H9 (cell line): ENCODE measurements around the gene MAPKAPK2. TPM values are rescaled to one million over a fixed set of nuclear protein-coding genes. Genes with fewer than 3 reads are reported as not detected.

Source experiments
- DNase-seq: peaks from one replicate; pipeline ENCODE4 v3.0.0-alpha.2; 2017
- H2AFZ ChIP-seq: one replicate; pipeline ENCODE4 v1.6.1; 2013; ENCODE audit warnings: mild to moderate bottlenecking, low read length, control low read depth, moderate library complexity
- H2AK5ac ChIP-seq: 2 replicates; pipeline ENCODE4 v1.6.1; 2013; ENCODE audit warnings: low read length, control low read depth, mixed read lengths; ENCODE audit not compliant: insufficient read length
- H2BK120ac ChIP-seq: one replicate; pipeline ENCODE4 v1.6.1; 2013; ENCODE audit warnings: low read depth, mild to moderate bottlenecking, low read length, control low read depth, inconsistent platforms; ENCODE audit not compliant: poor library complexity, severe bottlenecking
- H2BK12ac ChIP-seq: 2 replicates; pipeline ENCODE4 v1.6.1; 2013; ENCODE audit warnings: low read length, control low read depth, mixed read lengths, low read depth; ENCODE audit not compliant: insufficient read length
- H2BK15ac ChIP-seq: 2 replicates; pipeline ENCODE4 v1.6.1; 2013; ENCODE audit warnings: low read depth, low read length, control low read depth
- H2BK20ac ChIP-seq: one replicate; pipeline ENCODE4 v1.6.1; 2013; ENCODE audit warnings: low read depth, mild to moderate bottlenecking, low read length, control low read depth, inconsistent platforms; ENCODE audit not compliant: poor library complexity, severe bottlenecking
- H2BK5ac ChIP-seq: 2 replicates; pipeline ENCODE4 v1.6.1; 2013; ENCODE audit warnings: low read length, control low read depth, mixed read lengths; ENCODE audit not compliant: insufficient read length
- H3K14ac ChIP-seq: 2 replicates; pipeline ENCODE4 v1.6.1; 2013; ENCODE audit warnings: low read length, control low read depth; ENCODE audit not compliant: insufficient read depth
- H3K18ac ChIP-seq: 2 replicates; pipeline ENCODE4 v1.6.1; 2013; ENCODE audit warnings: low read depth, mild to moderate bottlenecking, mixed read lengths, low read length, control low read depth; ENCODE audit not compliant: insufficient read length
- H3K23ac ChIP-seq: 2 replicates; pipeline ENCODE4 v1.6.1; 2013; ENCODE audit warnings: low read length, control low read depth, mixed read lengths, low read depth; ENCODE audit not compliant: insufficient read length
- H3K23me2 ChIP-seq: 2 replicates; pipeline ENCODE4 v1.6.1; 2013; ENCODE audit warnings: low read depth, mild to moderate bottlenecking, mixed read lengths, low read length, control low read depth; ENCODE audit not compliant: insufficient read length, poor library complexity, severe bottlenecking
- H3K27ac ChIP-seq: 2 replicates; pipeline ENCODE4 v1.5.1; 2013; ENCODE audit warnings: low read length, control low read depth, mixed read lengths, low read depth; ENCODE audit not compliant: insufficient read length
- H3K27me3 ChIP-seq: 2 replicates; pipeline ENCODE4 v1.6.1; 2013; ENCODE audit warnings: low read length, control low read depth, inconsistent platforms; ENCODE audit not compliant: insufficient read depth
- H3K4ac ChIP-seq: 2 replicates; pipeline ENCODE4 v1.6.1; 2013; ENCODE audit warnings: low read depth, mild to moderate bottlenecking, control low read depth, inconsistent platforms, low read length, moderate library complexity
- H3K4me1 ChIP-seq: 2 replicates; pipeline ENCODE4 v1.6.1; 2013; ENCODE audit warnings: low read length, control low read depth, inconsistent platforms; ENCODE audit not compliant: insufficient read depth
- H3K4me2 ChIP-seq: 2 replicates; pipeline ENCODE4 v1.6.1; 2013; ENCODE audit warnings: low read length, control low read depth, mixed read lengths; ENCODE audit not compliant: insufficient read length, insufficient read depth
- H3K56ac ChIP-seq: 2 replicates; pipeline ENCODE4 v1.6.1; 2013; ENCODE audit warnings: low read depth, mild to moderate bottlenecking, mixed read lengths, low read length, control low read depth; ENCODE audit not compliant: insufficient read length
- H3K79me1 ChIP-seq: 2 replicates; pipeline ENCODE4 v1.6.1; 2013; ENCODE audit warnings: low read depth, mild to moderate bottlenecking, moderate library complexity, low read length, control low read depth, inconsistent platforms; ENCODE audit not compliant: insufficient read depth, poor library complexity, severe bottlenecking
- H3K79me2 ChIP-seq: 2 replicates; pipeline ENCODE4 v1.6.1; 2013; ENCODE audit warnings: low read length, control low read depth, inconsistent platforms; ENCODE audit not compliant: insufficient read depth
- H3K9ac ChIP-seq: 2 replicates; pipeline ENCODE4 v1.6.1; 2013; ENCODE audit warnings: low read length, control low read depth, mixed read lengths; ENCODE audit not compliant: insufficient read length; ENCODE audit errors: extremely low read depth
- H3K9me3 ChIP-seq: one replicate; pipeline ENCODE4 v1.6.1; 2013; ENCODE audit warnings: low read depth, low read length, inconsistent platforms; ENCODE audit not compliant: control insufficient read depth
- H3T11ph ChIP-seq: one replicate; pipeline ENCODE4 v1.6.1; 2013; ENCODE audit warnings: mild to moderate bottlenecking, low read length, control low read depth, inconsistent platforms
- H4K20me1 ChIP-seq: one replicate; pipeline ENCODE4 v1.6.1; 2013; ENCODE audit not compliant: control insufficient read depth, insufficient read length, insufficient read depth
- H4K5ac ChIP-seq: 2 replicates; pipeline ENCODE4 v1.6.1; 2013; ENCODE audit warnings: low read depth, mild to moderate bottlenecking, mixed read lengths, low read length, control low read depth; ENCODE audit not compliant: insufficient read length
- H4K8ac ChIP-seq: replicated peaks from 2 replicates; pipeline ENCODE4 v1.6.1; 2013; ENCODE audit warnings: low read length, control low read depth, mixed read lengths, low read depth; ENCODE audit not compliant: insufficient read length
- H4K91ac ChIP-seq: 2 replicates; pipeline ENCODE4 v1.6.1; 2013; ENCODE audit warnings: low read depth, mild to moderate bottlenecking, moderate library complexity, mixed read lengths, low read length, control low read depth; ENCODE audit not compliant: insufficient read length
- H3K27ac Mint-ChIP-seq, 3 experiments: 2 replicates in 2 of 3; 3 replicates in 1 of 3; pipeline ENCODE4 v1.8.0; 2020 to 2021; ENCODE audit warnings: mixed read lengths in 3 of 3, mild to moderate bottlenecking in 1 of 3, moderate library complexity in 1 of 3
- H3K27me3 Mint-ChIP-seq: 2 replicates; pipeline ENCODE4 v1.8.0; 2021; ENCODE audit warnings: low read depth, mild to moderate bottlenecking, moderate library complexity, mixed read lengths
- H3K36me3 Mint-ChIP-seq, 3 experiments: 2 replicates in 2 of 3; 3 replicates in 1 of 3; pipeline ENCODE4 v1.8.0; 2020 to 2021; ENCODE audit warnings: low read depth in 3 of 3, mixed read lengths in 3 of 3; ENCODE audit not compliant: insufficient read depth in 1 of 3
- H3K4me1 Mint-ChIP-seq, 2 experiments: 2 replicates each; pipeline ENCODE4 v1.8.0; 2020; ENCODE audit warnings: mixed read lengths in 2 of 2
- H3K4me3 Mint-ChIP-seq, 2 experiments: 2 replicates in 1 of 2; 3 replicates in 1 of 2; pipeline ENCODE4 v1.8.0; 2020 to 2021; ENCODE audit warnings: mild to moderate bottlenecking in 2 of 2, mixed read lengths in 2 of 2, moderate library complexity in 1 of 2
- H3K9me3 Mint-ChIP-seq, 2 experiments: 2 replicates in 1 of 2; 3 replicates in 1 of 2; pipeline ENCODE4 v1.8.0; 2020; ENCODE audit warnings: mild to moderate bottlenecking in 2 of 2, mixed read lengths in 2 of 2, moderate library complexity in 1 of 2
- WGBS: extraction: QIAGEN DNeasy Blood & Tissue Kit; methylation state at CpG from one replicate; pipeline ENCODE4 v1.1.7; 2013; ENCODE audit warnings: missing lambda C conversion rate, low lambda C conversion rate, mixed read lengths; ENCODE audit not compliant: insufficient read length; ENCODE audit errors: extremely low coverage; 5-methylcytosine and 5-hydroxymethylcytosine counted together
- total RNA-seq: library from RNA; stranded (reverse); gene quantifications from 2 replicates; pipeline ENCODE4 v1.2.1, GENCODE V29; 2021
- TF ChIP-seq, protein P1 (sequence below): fragments of 200-600 bp; sonication (generic); conservative IDR thresholded peaks from 3 replicates; pipeline ENCODE4 v1.8.0; 2021; ENCODE audit warnings: antibody characterized with exemption, mild to moderate bottlenecking

Gene MAPKAPK2
- total RNA-seq, 1 experiment from 2014 or later, result 50.1 TPM

DNA sequence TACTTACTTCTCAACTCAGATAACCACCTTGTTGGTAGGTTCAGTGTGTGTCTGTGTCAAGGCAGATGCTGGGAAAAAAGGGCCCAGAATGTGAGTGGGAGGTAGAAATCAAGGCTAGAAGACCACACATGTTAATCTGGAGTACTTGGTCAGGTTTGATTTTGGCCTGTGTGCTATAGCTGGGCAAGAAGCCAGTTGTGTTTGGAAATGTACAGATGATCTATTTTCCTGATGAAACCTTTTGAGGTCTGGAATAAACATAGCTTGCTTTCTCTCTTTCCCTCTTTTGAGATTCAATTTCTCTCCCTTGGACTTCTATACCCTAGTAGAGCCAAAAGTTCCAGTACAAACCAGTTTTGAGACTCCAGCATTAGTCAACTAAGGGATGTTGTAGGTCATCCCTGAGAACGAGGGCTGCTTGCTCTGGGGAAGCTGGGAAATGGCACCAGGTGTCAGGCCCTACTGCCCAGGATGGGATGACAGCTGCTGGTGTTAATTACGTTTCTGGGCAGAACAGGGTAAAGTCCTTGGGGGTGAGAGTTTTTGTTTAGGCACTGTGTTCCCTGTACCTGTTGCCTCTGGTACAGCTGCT, 15.8 kb downstream of the MAPKAPK2 start:
- H4K20me1 ChIP-seq, result no peaks in the 10 kb centered on the region
- peaks cover 4 to 14% (median 5%) of the 10 kb centered on the region in 3 experiments; a peak in 5 of 7 replicates for H3K36me3 Mint-ChIP-seq
- no peak overlapping the region for H2BK12ac ChIP-seq
- H3K79me1 ChIP-seq, result peaks cover 2% of the 10 kb centered on the region
- no peak overlapping the region for H2BK20ac ChIP-seq
- no peaks in the 10 kb centered on the region; the same call in none of the 2 replicates for H3K79me2 ChIP-seq
- no peak overlapping the region for H3K18ac ChIP-seq
- no peak for DNase-seq
- no peak overlapping the region for H4K8ac ChIP-seq
- no peak overlapping the region for H3K27ac Mint-ChIP-seq
- H3K4me1 ChIP-seq, result peaks cover 17% of the 10 kb centered on the region; the same call in 1 of the 2 replicates
- H2AK5ac ChIP-seq, result no peak overlapping the region
- no peaks in the 10 kb centered on the region for H3K9me3 ChIP-seq
- H3K9me3 Mint-ChIP-seq, result no peaks in the 10 kb centered on the region
- H3K4me2 ChIP-seq, result no peak overlapping the region
- H3K56ac ChIP-seq, result no peak overlapping the region
- H2BK120ac ChIP-seq, result no peak overlapping the region
- H2BK5ac ChIP-seq, result no peak overlapping the region
- H3K4me3 Mint-ChIP-seq, result no peak overlapping the region
- H3K27me3 ChIP-seq, result no peaks in the 10 kb centered on the region
- peaks cover 64 to 68% of the 10 kb centered on the region in 2 experiments for H3K4me1 Mint-ChIP-seq
- H4K5ac ChIP-seq, result no peak overlapping the region
- TF ChIP-seq, protein P1, sequence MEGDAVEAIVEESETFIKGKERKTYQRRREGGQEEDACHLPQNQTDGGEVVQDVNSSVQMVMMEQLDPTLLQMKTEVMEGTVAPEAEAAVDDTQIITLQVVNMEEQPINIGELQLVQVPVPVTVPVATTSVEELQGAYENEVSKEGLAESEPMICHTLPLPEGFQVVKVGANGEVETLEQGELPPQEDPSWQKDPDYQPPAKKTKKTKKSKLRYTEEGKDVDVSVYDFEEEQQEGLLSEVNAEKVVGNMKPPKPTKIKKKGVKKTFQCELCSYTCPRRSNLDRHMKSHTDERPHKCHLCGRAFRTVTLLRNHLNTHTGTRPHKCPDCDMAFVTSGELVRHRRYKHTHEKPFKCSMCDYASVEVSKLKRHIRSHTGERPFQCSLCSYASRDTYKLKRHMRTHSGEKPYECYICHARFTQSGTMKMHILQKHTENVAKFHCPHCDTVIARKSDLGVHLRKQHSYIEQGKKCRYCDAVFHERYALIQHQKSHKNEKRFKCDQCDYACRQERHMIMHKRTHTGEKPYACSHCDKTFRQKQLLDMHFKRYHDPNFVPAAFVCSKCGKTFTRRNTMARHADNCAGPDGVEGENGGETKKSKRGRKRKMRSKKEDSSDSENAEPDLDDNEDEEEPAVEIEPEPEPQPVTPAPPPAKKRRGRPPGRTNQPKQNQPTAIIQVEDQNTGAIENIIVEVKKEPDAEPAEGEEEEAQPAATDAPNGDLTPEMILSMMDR, result no peak
- H3K27ac ChIP-seq, result no peak overlapping the region
- H3T11ph ChIP-seq, result no peak overlapping the region
- no peak overlapping the region for H3K4ac ChIP-seq
- no peak overlapping the region for H3K9ac ChIP-seq
- H3K23me2 ChIP-seq, result no peaks in the 10 kb centered on the region
- no peak overlapping the region for H3K23ac ChIP-seq
- no peaks in the 10 kb centered on the region for H3K27me3 Mint-ChIP-seq
- H2AFZ ChIP-seq, result no peak overlapping the region
- no peak overlapping the region for H4K91ac ChIP-seq
- H2BK15ac ChIP-seq, result no peak overlapping the region
- H3K14ac ChIP-seq, result no peak overlapping the region
- WGBS, result no CpG with 5 or more reads among the region's 2 CpGs
